Mesendoderm (in vitro differentiated cells): ENCODE results near the gene NKAIN4.
A peak's percentile ranks its signal among the peaks of the same experiment; 100 is the strongest.

Experiments used
- DNase-seq: peaks from one replicate; pipeline ENCODE4 v3.0.0; 2013
- H2AK5ac ChIP-seq: 2 replicates; pipeline ENCODE4 v1.6.1; 2013; ENCODE audit warnings: low read length, inconsistent platforms
- H2BK120ac ChIP-seq: 2 replicates; pipeline ENCODE4 v1.6.1; 2013; ENCODE audit warnings: low read depth, mild to moderate bottlenecking, low read length, moderate library complexity, mixed read lengths
- H2BK15ac ChIP-seq: replicated peaks from 2 replicates; pipeline ENCODE4 v1.6.1; 2013; ENCODE audit warnings: low read depth, mild to moderate bottlenecking, moderate library complexity
- H2BK5ac ChIP-seq: 2 replicates; pipeline ENCODE4 v1.6.1; 2013; ENCODE audit warnings: low read length, inconsistent platforms
- H3K18ac ChIP-seq: 2 replicates; pipeline ENCODE4 v1.6.1; 2013; ENCODE audit warnings: mild to moderate bottlenecking, low read length, mixed read lengths
- H3K23ac ChIP-seq: one replicate; pipeline ENCODE4 v1.6.1; 2013; ENCODE audit warnings: low read length
- H3K27ac ChIP-seq: 2 replicates; pipeline ENCODE4 v1.5.1; 2013; ENCODE audit warnings: low read depth, mild to moderate bottlenecking, inconsistent platforms, low read length, moderate library complexity
- H3K27me3 ChIP-seq: 2 replicates; pipeline ENCODE4 v1.6.1; 2013; ENCODE audit warnings: low read length, control low read depth, mild to moderate bottlenecking, inconsistent platforms; ENCODE audit not compliant: insufficient read depth, poor library complexity
- H3K36me3 ChIP-seq: 2 replicates; pipeline ENCODE4 v1.6.1; 2013; ENCODE audit warnings: low read length, inconsistent platforms; ENCODE audit not compliant: control insufficient read depth, insufficient read depth
- H3K4ac ChIP-seq: one replicate; pipeline ENCODE4 v1.6.1; 2013; ENCODE audit warnings: low read depth, mild to moderate bottlenecking, low read length, moderate library complexity
- H3K4me1 ChIP-seq: 2 replicates; pipeline ENCODE4 v1.6.1; 2013; ENCODE audit warnings: low read depth, low read length, inconsistent platforms; ENCODE audit not compliant: control insufficient read depth
- H3K4me2 ChIP-seq: 2 replicates; pipeline ENCODE4 v1.6.1; 2013; ENCODE audit warnings: low read length
- H3K4me3 ChIP-seq: 2 replicates; pipeline ENCODE4 v1.5.1; 2013; ENCODE audit warnings: mild to moderate bottlenecking, low read length
- H3K56ac ChIP-seq: one replicate; pipeline ENCODE4 v1.6.1; 2013; ENCODE audit warnings: low read length
- H3K79me1 ChIP-seq: 2 replicates; pipeline ENCODE4 v1.6.1; 2013; ENCODE audit warnings: low read length, inconsistent platforms
- H3K79me2 ChIP-seq: 2 replicates; pipeline ENCODE4 v1.6.1; 2013; ENCODE audit warnings: mild to moderate bottlenecking, low read length; ENCODE audit not compliant: control insufficient read depth, insufficient read depth
- H3K9ac ChIP-seq: 2 replicates; pipeline ENCODE4 v1.6.1; 2013; ENCODE audit warnings: low read length, inconsistent platforms
- H4K5ac ChIP-seq: one replicate; pipeline ENCODE4 v1.6.1; 2013; ENCODE audit warnings: low read length
- H4K8ac ChIP-seq: one replicate; pipeline ENCODE4 v1.6.1; 2013; ENCODE audit warnings: low read depth, mild to moderate bottlenecking, control low read depth, low read length, moderate library complexity
- WGBS: extraction: QIAGEN DNeasy Blood & Tissue Kit; methylation state at CpG from one replicate; pipeline ENCODE4 v1.1.7; 2013; ENCODE audit warnings: low lambda C conversion rate, missing lambda C conversion rate; ENCODE audit not compliant: insufficient coverage; ENCODE audit errors: extremely low coverage; 5-methylcytosine and 5-hydroxymethylcytosine counted together

The NKAIN4 gene

DNA sequence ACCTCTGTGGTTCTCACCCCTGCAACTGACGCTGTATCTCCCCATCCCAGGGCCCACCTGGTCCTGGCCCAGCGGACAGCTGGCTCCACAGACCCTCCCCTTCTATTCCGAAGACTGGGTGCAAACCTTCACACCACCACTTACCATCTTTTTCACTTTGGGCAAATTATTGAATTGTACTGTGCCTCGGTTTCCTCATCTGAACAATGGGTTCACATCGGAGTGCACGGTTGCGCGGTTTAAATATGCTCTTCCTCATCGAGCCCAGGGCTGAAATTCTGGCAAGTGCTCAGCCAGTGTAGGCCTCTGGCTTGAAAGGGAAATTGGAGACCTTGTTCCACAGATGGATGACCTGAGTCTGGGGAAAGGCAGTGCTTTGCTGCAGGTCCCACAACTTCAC, 15.5 kb upstream of the NKAIN4 start:
- H3K23ac ChIP-seq = no peak overlapping the region
- H3K4me1 ChIP-seq = peaks cover 2% of the 10 kb centered on the region
- H3K4ac ChIP-seq = no peak overlapping the region
- H2BK5ac ChIP-seq = no peak overlapping the region
- no peak overlapping the region for H4K8ac ChIP-seq
- no peak overlapping the region for H3K4me2 ChIP-seq
- no CpG with 5 or more reads among the region's 9 CpGs for WGBS
- no peaks in the 10 kb centered on the region for H3K36me3 ChIP-seq
- H3K27me3 ChIP-seq = no peaks in the 10 kb centered on the region
- H3K4me3 ChIP-seq = no peak overlapping the region
- H2BK120ac ChIP-seq = no peak overlapping the region
- H2AK5ac ChIP-seq = no peak overlapping the region
- H4K5ac ChIP-seq = no peak overlapping the region
- H3K79me1 ChIP-seq = peaks cover 8% of the 10 kb centered on the region
- peaks cover 19% of the 10 kb centered on the region for H3K79me2 ChIP-seq
- no peak for DNase-seq
- H3K56ac ChIP-seq = no peak overlapping the region
- no peak overlapping the region for H2BK15ac ChIP-seq
- no peak overlapping the region for H3K18ac ChIP-seq
- no peak overlapping the region for H3K9ac ChIP-seq
- no peak overlapping the region for H3K27ac ChIP-seq

DNA sequence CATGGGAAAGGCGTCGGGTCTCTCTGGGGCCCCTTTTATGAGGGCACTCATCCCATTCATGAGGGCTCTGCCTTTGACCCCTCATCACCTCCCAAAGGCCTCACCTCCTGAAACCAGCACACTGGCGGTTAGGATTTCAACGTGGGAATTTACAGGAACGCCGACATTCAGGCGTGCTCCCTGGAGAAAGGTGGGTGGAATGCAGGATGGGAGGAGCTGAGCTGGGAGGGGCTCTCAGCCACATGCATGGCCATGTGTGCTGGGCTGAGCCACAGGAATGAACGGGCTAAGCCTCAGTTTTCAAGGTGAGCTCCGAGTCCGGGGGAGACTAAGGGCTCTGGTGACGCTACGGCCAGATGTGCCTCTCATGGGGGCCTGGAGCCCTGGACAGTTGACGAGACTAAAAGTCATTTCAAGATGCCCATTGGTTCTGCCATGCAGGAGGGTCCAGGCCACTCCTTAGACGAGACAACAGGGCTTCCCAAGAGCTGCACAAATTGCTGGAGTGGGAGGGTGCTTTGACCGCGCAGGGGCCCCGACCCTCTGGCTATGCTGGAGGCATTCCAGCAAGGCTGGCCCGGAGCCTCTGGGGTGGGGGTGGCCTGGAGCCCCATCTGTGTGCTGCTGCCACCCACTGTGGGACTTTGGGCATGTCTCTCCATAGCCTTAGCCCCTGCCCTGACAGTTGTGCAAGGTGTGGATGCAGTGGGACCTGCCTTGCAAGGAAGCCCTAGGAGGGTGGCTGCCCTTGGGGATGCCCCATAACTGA, 14.6 kb upstream of the NKAIN4 start:
- H3K79me2 ChIP-seq = peaks cover 11% of the 10 kb centered on the region
- H2BK120ac ChIP-seq = no peak overlapping the region
- H3K36me3 ChIP-seq = no peaks in the 10 kb centered on the region
- H2AK5ac ChIP-seq = no peak overlapping the region
- H3K4me1 ChIP-seq = peaks cover 2% of the 10 kb centered on the region
- no peak overlapping the region for H3K23ac ChIP-seq
- H2BK15ac ChIP-seq = no peak overlapping the region
- H4K8ac ChIP-seq = no peak overlapping the region
- no peak overlapping the region for H3K18ac ChIP-seq
- H3K56ac ChIP-seq = no peak overlapping the region
- WGBS = no CpG with 5 or more reads among the region's 18 CpGs
- H3K4me3 ChIP-seq = no peak overlapping the region
- peaks cover 4% of the 10 kb centered on the region for H3K79me1 ChIP-seq
- H3K27me3 ChIP-seq = no peaks in the 10 kb centered on the region
- no peak overlapping the region for H3K4me2 ChIP-seq
- no peak overlapping the region for H3K4ac ChIP-seq
- peak; percentile 45 for DNase-seq
- no peak overlapping the region for H3K9ac ChIP-seq
- no peak overlapping the region for H3K27ac ChIP-seq
- no peak overlapping the region for H2BK5ac ChIP-seq
- H4K5ac ChIP-seq = no peak overlapping the region

DNA sequence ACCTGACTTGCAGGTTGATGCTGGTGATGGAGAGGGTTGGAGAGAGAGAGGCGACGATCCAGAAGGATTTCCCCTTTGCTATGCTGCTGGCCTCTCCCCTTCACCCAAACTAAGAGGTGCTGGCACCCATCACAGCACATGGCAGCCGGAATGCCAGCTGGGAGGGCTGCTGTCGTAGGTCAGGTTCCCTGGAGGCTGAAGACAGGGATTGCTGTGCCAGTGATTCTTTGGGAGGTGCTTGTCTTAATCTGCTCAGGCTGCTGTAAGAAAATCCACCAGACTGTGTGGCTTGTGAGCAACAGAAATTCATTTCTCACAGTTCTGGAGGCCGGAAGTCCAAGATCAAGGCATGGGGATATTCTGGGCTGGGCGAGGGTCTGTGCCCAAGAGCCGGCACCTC, 14.0 kb upstream of the NKAIN4 start:
- Histone ChIP-seq H2BK120ac (no peak overlapping the region), H4K8ac (no peak overlapping the region), H3K27me3 (no peaks in the 10 kb centered on the region), H3K9ac (no peak overlapping the region), H3K4me1 (no peaks in the 10 kb centered on the region), H3K36me3 (no peaks in the 10 kb centered on the region), H3K18ac (no peak overlapping the region), H3K23ac (no peak overlapping the region), H3K4me3 (no peak overlapping the region), H3K79me1 (no peaks in the 10 kb centered on the region), H3K79me2 (peaks cover 5% of the 10 kb centered on the region), H3K56ac (no peak overlapping the region), H2BK5ac (no peak overlapping the region), H2AK5ac (no peak overlapping the region), H3K4me2 (no peak overlapping the region), H3K27ac (no peak overlapping the region), H2BK15ac (no peak overlapping the region), H4K5ac (no peak overlapping the region), H3K4ac (no peak overlapping the region)
- no peak for DNase-seq
- WGBS = no CpG with 5 or more reads among the region's 7 CpGs

DNA sequence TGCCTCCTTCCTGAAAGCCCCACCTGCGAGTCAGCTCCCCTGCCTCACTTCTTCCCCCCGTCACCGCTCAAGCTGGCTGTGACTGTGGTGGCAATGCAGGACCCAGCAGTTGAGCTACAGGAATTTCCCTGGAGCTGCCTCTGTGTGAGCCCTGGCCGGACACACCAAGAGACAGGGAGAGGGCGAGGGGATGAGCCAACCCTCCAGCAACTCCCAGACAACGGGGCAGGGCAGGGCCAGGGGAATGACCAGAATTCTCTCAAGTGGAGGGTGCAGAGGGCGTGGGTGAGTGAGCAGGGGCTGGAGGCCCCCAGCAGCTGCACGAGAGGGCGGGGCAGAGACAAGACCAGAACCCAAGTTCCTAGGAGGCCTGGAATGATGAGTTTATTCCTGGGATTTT, 13.4 kb upstream of the NKAIN4 start:
- no CpG with 5 or more reads among the region's 9 CpGs for WGBS
- Histone ChIP-seq H3K79me2 (no peaks in the 10 kb centered on the region), H3K56ac (no peak overlapping the region), H3K4me3 (no peak overlapping the region), H4K5ac (no peak overlapping the region), H2BK5ac (no peak overlapping the region), H3K36me3 (no peaks in the 10 kb centered on the region), H3K23ac (no peak overlapping the region), H3K4me2 (no peak overlapping the region), H3K4ac (no peak overlapping the region), H3K27ac (no peak overlapping the region), H2BK120ac (no peak overlapping the region), H3K27me3 (no peaks in the 10 kb centered on the region), H3K4me1 (no peaks in the 10 kb centered on the region), H3K79me1 (no peaks in the 10 kb centered on the region), H3K9ac (no peak overlapping the region), H2BK15ac (no peak overlapping the region), H3K18ac (no peak overlapping the region), H4K8ac (no peak overlapping the region), H2AK5ac (no peak overlapping the region)
- DNase-seq = no peak

DNA sequence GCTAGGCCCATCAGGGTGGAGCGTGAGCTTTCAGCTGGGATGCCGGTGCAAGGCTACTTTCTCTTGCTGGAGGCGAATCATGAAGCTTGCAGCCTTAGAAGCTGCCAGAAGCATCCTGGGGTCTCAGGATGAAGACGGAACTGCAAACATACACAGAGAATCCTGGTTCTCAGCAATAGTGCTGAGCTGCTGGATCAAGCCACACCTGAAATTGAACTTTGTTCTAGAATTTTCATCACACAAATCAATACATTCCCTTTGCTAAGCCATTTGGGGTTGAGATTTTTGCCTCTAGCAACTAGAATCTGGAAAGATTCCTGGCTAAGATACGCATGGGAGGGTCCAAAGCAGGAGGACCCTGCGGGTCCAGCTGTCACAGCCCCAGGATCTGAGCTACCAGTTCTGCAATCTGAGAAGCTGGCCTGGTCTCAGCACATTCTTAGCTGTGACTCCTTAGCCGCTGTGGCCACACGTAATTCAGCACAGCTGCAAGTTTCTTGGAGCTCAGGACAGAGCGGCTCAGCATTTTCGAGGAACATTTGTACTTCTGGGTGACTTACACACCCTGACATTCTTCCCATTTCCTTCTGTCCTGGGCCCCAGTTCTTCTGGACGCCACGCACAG, 11.7 kb upstream of the NKAIN4 start:
- no peak for DNase-seq
- H3K79me1 ChIP-seq = no peaks in the 10 kb centered on the region
- no peak overlapping the region for H3K9ac ChIP-seq
- no peak overlapping the region for H2BK15ac ChIP-seq
- no peak overlapping the region for H3K4ac ChIP-seq
- no peaks in the 10 kb centered on the region for H3K27me3 ChIP-seq
- no peak overlapping the region for H4K8ac ChIP-seq
- H3K4me3 ChIP-seq = no peak overlapping the region
- H3K18ac ChIP-seq = no peak overlapping the region
- H2BK5ac ChIP-seq = no peak overlapping the region
- H3K79me2 ChIP-seq = no peaks in the 10 kb centered on the region
- no peak overlapping the region for H4K5ac ChIP-seq
- WGBS = no CpG with 5 or more reads among the region's 12 CpGs
- H2AK5ac ChIP-seq = no peak overlapping the region
- H3K36me3 ChIP-seq = no peaks in the 10 kb centered on the region
- H3K27ac ChIP-seq = no peak overlapping the region
- H3K4me2 ChIP-seq = no peak overlapping the region
- H3K56ac ChIP-seq = no peak overlapping the region
- no peak overlapping the region for H3K23ac ChIP-seq
- H3K4me1 ChIP-seq = no peaks in the 10 kb centered on the region
- H2BK120ac ChIP-seq = no peak overlapping the region
